ENCODE measurements around the gene UBR4.

- no peak for TF ChIP-seq CTCF (IDR thresholded peaks at IDR 0.05)
- no peak for TF ChIP-seq POLR2A (IDR thresholded peaks at IDR 0.05)
Measured at GRCh38 chr1:19053486-19053885, 156.6 kb downstream of the UBR4 start.
